Epithelial cell of proximal tubule (primary cell): ENCODE results near the gene ZNF28. TPM values are rescaled to one million over a fixed set of nuclear protein-coding genes. Genes with fewer than 3 reads are reported as not detected.
"Not testable (repeated sequence)": the region's sequence is repeated elsewhere in the genome, so short reads cannot be mapped to it uniquely, and the experiment has no call there.

Source experiments
- DNase-seq: peaks from one replicate; pipeline ENCODE4 v3.0.0-alpha.2; 2011; ENCODE audit warnings: low read depth
- H3K4me3 ChIP-seq: 2 replicates; pipeline ENCODE4 v1.5.1; 2011; ENCODE audit warnings: low read depth, mild to moderate bottlenecking, low read length
- total RNA-seq: library from RNA; depleted of rRNA; stranded (reverse); fragments of >200 nt; gene quantifications from 2 replicates; pipeline ENCODE4 v1.2.3, GENCODE V29; 2015
- TF ChIP-seq, protein P1 (sequence below): conservative IDR thresholded peaks from 2 replicates; pipeline ENCODE4 v1.5.1; 2012; ENCODE audit warnings: low read depth, mild to moderate bottlenecking, low read length

Gene ZNF28
- total RNA-seq = 8.5 and 10.2 TPM in 2 replicates

DNA sequence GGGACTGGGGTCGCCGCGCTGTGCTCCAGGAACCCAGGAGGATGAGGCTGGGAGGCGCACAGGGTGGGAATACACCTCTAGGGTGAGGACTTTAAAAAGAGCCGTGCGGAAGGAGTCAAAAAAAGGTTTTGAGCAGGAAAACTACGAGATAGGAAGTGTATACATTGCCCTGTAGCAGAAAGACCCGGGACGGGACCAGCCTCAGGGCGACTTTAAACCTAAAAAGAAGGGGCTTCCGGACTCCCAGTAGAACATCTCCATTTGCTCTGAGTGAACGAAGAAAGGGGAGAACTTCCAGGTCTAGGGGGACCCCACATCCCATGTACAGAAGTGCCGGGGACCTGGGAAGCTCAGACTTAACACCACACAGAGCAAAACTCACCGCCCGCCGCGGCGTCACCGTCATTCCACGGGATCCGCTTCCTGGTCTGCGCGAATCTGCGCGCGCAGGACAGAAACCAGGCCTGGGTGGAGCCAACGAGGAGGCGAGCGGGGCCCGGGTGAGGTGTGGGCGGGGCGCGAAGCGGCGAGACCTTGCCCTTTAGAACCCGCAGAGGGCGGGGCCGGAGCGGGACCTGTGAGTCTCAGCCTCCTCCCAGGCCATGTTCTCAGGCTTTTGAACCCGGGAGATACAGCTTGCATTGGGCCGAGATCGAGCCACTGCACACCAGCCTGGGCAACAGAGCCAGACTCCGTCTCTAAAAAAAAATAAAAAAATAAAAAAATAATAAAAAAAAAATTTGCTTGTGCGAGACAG lies at the start of gene ZNF28:
Gene ZNF28, minus strand, starts transcription at position 430 of the 757 bp plus-strand sequence. CDS start 3,675 bp downstream, outside the sequence.
- DNase-seq = not testable (repeated sequence)
- H3K4me3 ChIP-seq = peak within 1 kb of the TSS; percentile 73

- not testable (repeated sequence) for H3K4me3 ChIP-seq, DNase-seq
Measured at GRCh38 chr19:52868031-52868430, 46.6 kb upstream of the ZNF28 start.

GRCh38 chr19:52857378-52858191 lies 36.2 kb upstream of the ZNF28 start, which contains the start of gene ZNF468:
Gene ZNF468 (minus strand): TSS chr19:52857619. CDS start chr19:52854272, 3,347 bp downstream.
- H3K4me3 ChIP-seq = peak within 1 kb of the TSS; percentile 80
- DNase-seq = not testable (repeated sequence)

GRCh38 chr19:52856540-52857377 lies 35.3 kb upstream of the ZNF28 start:
- not testable (repeated sequence) for DNase-seq
- H3K4me3 ChIP-seq = peak overlapping the region; percentile 80

DNA sequence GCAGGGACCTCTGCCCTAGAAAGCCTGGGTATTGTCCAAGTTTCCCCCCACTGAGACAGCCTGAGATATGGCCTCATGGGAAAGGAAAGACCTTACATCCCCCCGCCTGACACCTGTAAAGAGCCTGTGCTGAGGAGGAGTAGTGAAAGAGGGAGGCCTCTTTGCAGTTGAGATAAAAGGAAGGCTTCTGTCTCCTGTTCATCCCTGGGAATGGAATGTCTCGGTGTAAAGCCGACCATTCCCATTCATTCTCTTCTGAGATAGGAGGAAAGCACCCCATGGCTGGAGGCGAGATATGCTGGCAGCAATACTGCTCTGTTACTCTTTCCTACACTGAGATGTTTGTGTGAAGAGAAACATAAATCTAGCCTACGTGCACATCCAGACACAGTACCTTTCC lies 25.9 kb upstream of the ZNF28 start:
- DNase-seq, H3K4me3 ChIP-seq: not testable (repeated sequence)

- not testable (repeated sequence) for DNase-seq, H3K4me3 ChIP-seq
Measured at GRCh38 chr19:52840825-52841465, 19.5 kb upstream of the ZNF28 start.

DNA sequence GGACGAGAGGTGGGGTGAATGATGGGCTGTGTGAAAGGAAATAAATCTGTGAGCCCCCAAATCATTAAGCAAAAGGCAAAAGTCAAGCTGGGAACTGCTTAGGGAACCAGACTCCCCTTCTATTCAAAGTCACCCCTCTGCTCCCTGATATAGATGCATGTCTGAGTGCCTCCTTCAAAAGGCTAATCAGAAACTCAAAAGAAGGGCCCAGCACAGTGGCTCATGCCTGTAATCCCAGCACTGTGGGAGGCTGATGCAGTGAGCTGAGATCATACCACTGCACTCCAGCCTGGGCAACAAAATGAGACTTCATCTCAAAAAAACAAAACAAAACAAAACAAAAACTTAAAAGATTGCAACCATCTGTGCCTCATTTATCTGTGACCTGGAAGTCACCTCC lies 12.9 kb upstream of the ZNF28 start:
- not testable (repeated sequence) for DNase-seq, H3K4me3 ChIP-seq

DNA sequence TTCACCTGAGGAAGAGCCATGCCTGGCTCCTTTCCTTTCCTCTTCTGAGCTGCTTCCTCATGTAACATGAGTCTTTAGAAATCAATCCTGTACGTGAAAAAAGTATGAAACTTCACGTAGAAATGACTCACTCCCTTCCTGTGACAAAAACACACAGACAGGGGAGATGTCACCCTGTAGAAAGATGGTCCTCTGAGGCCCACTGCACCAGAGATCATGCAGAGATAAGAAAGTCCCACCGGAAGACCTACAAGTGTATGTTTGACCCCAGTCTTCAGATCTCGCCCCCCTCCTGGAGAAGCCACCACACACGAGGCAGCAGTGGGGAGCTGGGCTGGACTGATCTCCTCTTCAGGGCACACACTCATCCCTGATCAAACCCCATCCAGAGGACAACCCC lies 12.1 kb upstream of the ZNF28 start:
- H3K4me3 ChIP-seq = not testable (repeated sequence)

GRCh38 chr19:52829866-52830265 lies 8.4 kb upstream of the ZNF28 start:
- DNase-seq, H3K4me3 ChIP-seq: not testable (repeated sequence)

More for the DNA sequence above, 12.1 kb upstream of the ZNF28 start:
- not testable (repeated sequence) for DNase-seq

- TF ChIP-seq, protein P1, sequence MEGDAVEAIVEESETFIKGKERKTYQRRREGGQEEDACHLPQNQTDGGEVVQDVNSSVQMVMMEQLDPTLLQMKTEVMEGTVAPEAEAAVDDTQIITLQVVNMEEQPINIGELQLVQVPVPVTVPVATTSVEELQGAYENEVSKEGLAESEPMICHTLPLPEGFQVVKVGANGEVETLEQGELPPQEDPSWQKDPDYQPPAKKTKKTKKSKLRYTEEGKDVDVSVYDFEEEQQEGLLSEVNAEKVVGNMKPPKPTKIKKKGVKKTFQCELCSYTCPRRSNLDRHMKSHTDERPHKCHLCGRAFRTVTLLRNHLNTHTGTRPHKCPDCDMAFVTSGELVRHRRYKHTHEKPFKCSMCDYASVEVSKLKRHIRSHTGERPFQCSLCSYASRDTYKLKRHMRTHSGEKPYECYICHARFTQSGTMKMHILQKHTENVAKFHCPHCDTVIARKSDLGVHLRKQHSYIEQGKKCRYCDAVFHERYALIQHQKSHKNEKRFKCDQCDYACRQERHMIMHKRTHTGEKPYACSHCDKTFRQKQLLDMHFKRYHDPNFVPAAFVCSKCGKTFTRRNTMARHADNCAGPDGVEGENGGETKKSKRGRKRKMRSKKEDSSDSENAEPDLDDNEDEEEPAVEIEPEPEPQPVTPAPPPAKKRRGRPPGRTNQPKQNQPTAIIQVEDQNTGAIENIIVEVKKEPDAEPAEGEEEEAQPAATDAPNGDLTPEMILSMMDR = no peak
- DNase-seq = no peak
- no peak overlapping the region for H3K4me3 ChIP-seq
Measured at GRCh38 chr19:52825765-52826164, 4.3 kb upstream of the ZNF28 start.

DNA sequence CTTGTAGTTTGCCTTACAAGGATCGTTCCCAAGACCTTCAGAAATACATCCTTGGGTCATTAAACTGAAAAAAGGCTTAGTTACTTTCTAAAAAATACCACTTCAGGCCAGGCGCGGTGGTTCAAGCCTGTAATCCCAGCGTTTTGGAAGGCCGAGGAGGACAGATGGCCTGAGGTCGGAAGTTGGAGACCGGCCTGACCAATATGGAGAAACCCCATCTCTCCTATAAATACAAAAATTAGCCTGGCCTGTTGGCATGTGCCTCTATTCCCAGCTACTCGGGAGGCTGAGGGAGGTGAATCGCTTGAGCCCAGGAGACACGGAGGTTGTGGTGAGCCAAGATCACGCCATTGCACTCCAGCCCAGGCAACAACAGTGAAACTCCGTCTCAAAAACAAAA lies 2.2 kb upstream of the ZNF28 start:
- no peak overlapping the region for H3K4me3 ChIP-seq
- TF ChIP-seq, protein P1 = no peak
- no peak for DNase-seq

DNA sequence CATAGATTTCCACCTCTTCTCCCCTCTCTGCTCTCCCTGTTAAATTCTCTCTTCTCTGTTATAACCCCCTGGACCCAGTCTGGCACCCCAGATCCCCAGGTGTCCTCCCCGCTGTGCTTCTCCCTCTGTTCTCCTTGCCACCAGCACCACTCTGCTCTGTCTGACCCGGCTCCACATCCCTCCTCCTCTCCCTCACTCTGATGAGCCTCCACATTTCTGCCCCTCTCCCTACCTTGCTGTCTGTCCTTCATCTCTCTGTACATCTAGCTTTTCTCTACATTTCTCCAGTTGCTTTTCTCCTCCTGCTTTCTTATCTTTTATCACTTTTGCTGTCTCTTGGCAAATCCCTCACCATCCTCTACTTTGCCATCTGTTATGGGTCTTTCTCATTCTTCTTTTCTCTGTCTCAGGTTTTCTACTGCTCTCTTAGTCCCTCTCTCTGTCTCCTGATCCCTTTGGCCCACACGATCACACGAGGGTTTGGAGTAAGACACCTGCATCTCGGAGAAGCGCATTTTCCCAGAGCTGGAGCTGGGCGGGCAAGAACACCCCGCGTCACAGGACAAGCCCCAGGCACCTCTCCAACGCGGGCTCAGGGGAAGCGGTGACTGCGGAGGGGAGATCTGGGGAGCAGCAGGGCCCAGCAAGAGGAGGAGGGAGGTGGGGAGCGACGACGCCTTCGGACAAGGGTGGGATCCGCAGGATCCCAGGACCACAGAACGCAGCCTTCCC lies 795 bp downstream of the ZNF28 start:
- H3K4me3 ChIP-seq = peak overlapping the region; percentile 73
- DNase-seq = not testable (repeated sequence)
